A549 (cell line): ENCODE results near the gene EEFSEC.

Source experiments
- CTCF ChIP-seq: fragments of >200 bp; sonication (Bioruptor Twin); formaldehyde crosslinking; IDR thresholded peaks from 3 replicates; pipeline ENCODE4 v1.5.1; 2016
- FOSB ChIP-seq: fragments of 250-450 bp; sonication (Bioruptor Pico); IDR thresholded peaks from 2 replicates; pipeline ENCODE4 v1.5.0; 2020; ENCODE audit warnings: mild to moderate bottlenecking, moderate library complexity
- GATA3 ChIP-seq: IDR thresholded peaks from 2 replicates; pipeline ENCODE4 v1.6.1; 2012; ENCODE audit warnings: borderline replicate concordance
- REST ChIP-seq: fragments of 200-600 bp; sonication (generic); IDR thresholded peaks from 2 replicates; pipeline ENCODE4 v1.6.1; 2016; ENCODE audit warnings: antibody characterized with exemption, mild to moderate bottlenecking, moderate library complexity
- SREBF2 ChIP-seq: fragments of 450-650 bp; IDR thresholded peaks from 2 replicates; pipeline ENCODE4 v1.6.1; 2014; ENCODE audit warnings: mild to moderate bottlenecking, moderate library complexity

- no peak for TF ChIP-seq FOSB (CRISPR knock-in tag)
- TF ChIP-seq SREBF2, result no peak
- TF ChIP-seq GATA3, result no peak
- TF ChIP-seq CTCF, result no peak
- no peak for TF ChIP-seq REST
Measured at GRCh38 chr3:128301186-128302023, 148.1 kb downstream of the EEFSEC start.
